ENCODE measurements around the gene ARHGEF11.
A peak's percentile ranks its signal among the peaks of the same experiment; 100 is the strongest.

The ARHGEF11 gene

DNA sequence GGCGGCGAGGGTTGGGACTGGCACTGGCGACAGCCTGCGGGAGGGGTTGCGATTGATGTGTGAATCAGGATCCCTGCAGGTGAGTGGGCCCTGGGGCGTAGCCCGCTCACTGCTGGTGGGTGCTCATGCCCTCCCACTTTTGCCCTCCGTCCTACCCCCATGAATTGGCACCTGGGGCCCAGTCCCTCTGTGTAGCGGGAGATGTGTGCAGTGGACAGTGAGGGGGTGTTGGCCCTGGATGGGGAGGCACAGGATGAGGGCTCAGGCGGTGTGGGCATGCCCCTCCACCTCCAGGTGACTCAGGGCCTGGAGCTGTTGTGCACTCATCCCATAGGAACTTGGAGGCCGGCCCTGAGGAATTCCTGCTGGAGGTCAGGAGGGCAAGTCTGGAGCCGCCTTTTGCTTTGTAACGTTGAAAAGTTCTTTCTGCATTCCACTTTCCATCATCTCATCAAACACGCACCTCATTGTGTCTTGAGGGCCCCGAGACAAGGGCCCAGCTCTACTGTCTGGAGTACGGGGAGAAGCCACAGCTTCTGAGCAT, 149.0 kb downstream of the ARHGEF11 start:
- Histone ChIP-seq H3K9me3 (ENCODE audit: insufficient read depth, low read depth, low read length) (no peaks in the 10 kb centered on the region), H3K4me1 (ENCODE audit: insufficient read depth, low read length) (peaks cover 8% of the 10 kb centered on the region; the same call in 1 of the 2 replicates), H3K27me3 (ENCODE audit: insufficient read depth, low read length) (peaks cover 58% of the 10 kb centered on the region), H3K4me3 (ENCODE audit: low read length) (no peak overlapping the region), H3K9ac (ENCODE audit: low read depth, low read length) (no peak overlapping the region), H3K36me3 (ENCODE audit: insufficient read depth, low read depth, low read length) (no peaks in the 10 kb centered on the region), H3K27ac (ENCODE audit: low read length) (no peak overlapping the region)

GRCh38 chr1:156895927-156896326, 149.6 kb downstream of the ARHGEF11 start:
- Histone ChIP-seq H3K9me3 (ENCODE audit: insufficient read depth, low read depth, low read length) (no peaks in the 10 kb centered on the region), H3K4me1 (ENCODE audit: insufficient read depth, low read length) (peaks cover 8% of the 10 kb centered on the region; the same call in 1 of the 2 replicates), H3K27ac (ENCODE audit: low read length) (no peak overlapping the region), H3K4me3 (ENCODE audit: low read length) (no peak overlapping the region), H3K27me3 (ENCODE audit: insufficient read depth, low read length) (peaks cover 64% of the 10 kb centered on the region), H3K36me3 (ENCODE audit: insufficient read depth, low read depth, low read length) (no peaks in the 10 kb centered on the region), H3K9ac (ENCODE audit: low read depth, low read length) (no peak overlapping the region)

GRCh38 chr1:156895455-156895812, 150.1 kb downstream of the ARHGEF11 start:
- H3K4me1 ChIP-seq (ENCODE audit: insufficient read depth, low read length): peaks cover 8% of the 10 kb centered on the region; the same call in 1 of the 2 replicates
- H3K9ac ChIP-seq (ENCODE audit: low read depth, low read length): no peak overlapping the region
- H3K27me3 ChIP-seq (ENCODE audit: insufficient read depth, low read length): peaks cover 69% of the 10 kb centered on the region
- H3K9me3 ChIP-seq (ENCODE audit: insufficient read depth, low read depth, low read length): no peaks in the 10 kb centered on the region
- H3K27ac ChIP-seq (ENCODE audit: low read length): no peak overlapping the region
- H3K36me3 ChIP-seq (ENCODE audit: insufficient read depth, low read depth, low read length): no peaks in the 10 kb centered on the region
- H3K4me3 ChIP-seq (ENCODE audit: low read length): no peak overlapping the region

DNA sequence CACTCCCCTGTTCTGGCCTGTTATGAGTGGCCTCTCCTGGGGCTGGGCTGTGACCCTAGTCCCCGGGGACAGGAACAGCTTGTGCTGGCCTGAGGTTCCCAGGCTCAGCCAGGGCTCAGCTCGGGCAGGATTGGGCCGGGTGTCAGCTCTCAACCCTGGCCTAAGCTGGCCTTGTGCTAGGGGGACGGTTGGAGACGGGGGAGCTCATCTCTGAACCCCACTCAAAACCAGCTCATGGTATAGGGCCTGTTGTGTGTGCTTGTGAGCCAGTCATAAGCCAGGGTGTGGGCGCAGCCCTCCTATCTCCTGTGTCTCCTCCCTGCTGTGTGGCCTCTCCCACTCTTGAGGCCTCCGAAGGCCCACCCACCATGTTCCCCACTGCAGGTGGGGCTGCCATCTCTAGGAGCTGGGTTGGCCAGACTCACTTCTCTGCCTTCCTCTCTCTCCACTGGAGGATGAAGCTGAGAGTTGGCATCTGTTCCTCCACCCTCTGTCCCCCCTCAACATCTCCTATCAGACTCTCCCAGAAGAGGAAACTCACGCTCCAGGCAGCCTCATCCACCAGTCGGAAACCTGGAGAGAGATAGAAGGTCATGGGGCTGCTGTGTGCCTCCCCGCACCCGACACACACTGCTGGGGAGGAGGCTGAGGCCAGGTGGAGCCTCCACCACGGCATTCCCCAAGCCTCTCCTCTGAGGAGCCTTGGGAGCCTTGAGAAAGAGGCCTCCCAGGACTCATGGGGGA, 150.7 kb downstream of the ARHGEF11 start:
- Histone ChIP-seq H3K9me3 (ENCODE audit: insufficient read depth, low read depth, low read length) (no peaks in the 10 kb centered on the region), H3K36me3 (ENCODE audit: insufficient read depth, low read depth, low read length) (no peaks in the 10 kb centered on the region), H3K4me3 (ENCODE audit: low read length) (no peak overlapping the region), H3K27me3 (ENCODE audit: insufficient read depth, low read length) (peaks cover 72% of the 10 kb centered on the region), H3K27ac (ENCODE audit: low read length) (no peak overlapping the region), H3K9ac (ENCODE audit: low read depth, low read length) (no peak overlapping the region), H3K4me1 (ENCODE audit: insufficient read depth, low read length) (peaks cover 8% of the 10 kb centered on the region; the same call in 1 of the 2 replicates)

DNA sequence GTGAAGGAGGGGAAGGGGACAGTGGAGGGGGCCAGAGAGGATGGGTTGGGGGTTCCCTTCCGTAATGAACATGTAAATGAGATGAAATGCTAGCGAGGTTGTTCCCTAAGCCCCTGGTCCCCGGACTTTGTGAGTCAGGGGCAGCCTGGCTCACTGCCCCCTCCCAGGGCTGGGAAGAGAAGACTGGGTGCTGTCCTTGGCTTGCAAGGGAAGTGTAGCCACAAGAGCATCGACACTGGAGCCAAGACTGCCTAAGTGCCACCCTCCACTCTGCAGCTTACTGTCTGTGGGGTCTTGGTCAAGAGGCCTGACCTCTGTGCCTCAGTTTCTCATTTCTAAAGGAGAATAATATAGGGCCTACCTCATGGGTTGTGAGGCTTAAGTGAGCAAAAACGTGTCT, 151.5 kb downstream of the ARHGEF11 start:
- H3K4me1 ChIP-seq (ENCODE audit: insufficient read depth, low read length): peaks cover 8% of the 10 kb centered on the region; the same call in 1 of the 2 replicates
- no peak overlapping the region for H3K27ac ChIP-seq (ENCODE audit: low read length)
- no peaks in the 10 kb centered on the region for H3K9me3 ChIP-seq (ENCODE audit: insufficient read depth, low read depth, low read length)
- peaks cover 71% of the 10 kb centered on the region for H3K27me3 ChIP-seq (ENCODE audit: insufficient read depth, low read length)
- H3K4me3 ChIP-seq (ENCODE audit: low read length): peak overlapping the region; percentile 49; the same call in 1 of the 2 replicates
- H3K36me3 ChIP-seq (ENCODE audit: insufficient read depth, low read depth, low read length): no peaks in the 10 kb centered on the region
- no peak overlapping the region for H3K9ac ChIP-seq (ENCODE audit: low read depth, low read length)

DNA sequence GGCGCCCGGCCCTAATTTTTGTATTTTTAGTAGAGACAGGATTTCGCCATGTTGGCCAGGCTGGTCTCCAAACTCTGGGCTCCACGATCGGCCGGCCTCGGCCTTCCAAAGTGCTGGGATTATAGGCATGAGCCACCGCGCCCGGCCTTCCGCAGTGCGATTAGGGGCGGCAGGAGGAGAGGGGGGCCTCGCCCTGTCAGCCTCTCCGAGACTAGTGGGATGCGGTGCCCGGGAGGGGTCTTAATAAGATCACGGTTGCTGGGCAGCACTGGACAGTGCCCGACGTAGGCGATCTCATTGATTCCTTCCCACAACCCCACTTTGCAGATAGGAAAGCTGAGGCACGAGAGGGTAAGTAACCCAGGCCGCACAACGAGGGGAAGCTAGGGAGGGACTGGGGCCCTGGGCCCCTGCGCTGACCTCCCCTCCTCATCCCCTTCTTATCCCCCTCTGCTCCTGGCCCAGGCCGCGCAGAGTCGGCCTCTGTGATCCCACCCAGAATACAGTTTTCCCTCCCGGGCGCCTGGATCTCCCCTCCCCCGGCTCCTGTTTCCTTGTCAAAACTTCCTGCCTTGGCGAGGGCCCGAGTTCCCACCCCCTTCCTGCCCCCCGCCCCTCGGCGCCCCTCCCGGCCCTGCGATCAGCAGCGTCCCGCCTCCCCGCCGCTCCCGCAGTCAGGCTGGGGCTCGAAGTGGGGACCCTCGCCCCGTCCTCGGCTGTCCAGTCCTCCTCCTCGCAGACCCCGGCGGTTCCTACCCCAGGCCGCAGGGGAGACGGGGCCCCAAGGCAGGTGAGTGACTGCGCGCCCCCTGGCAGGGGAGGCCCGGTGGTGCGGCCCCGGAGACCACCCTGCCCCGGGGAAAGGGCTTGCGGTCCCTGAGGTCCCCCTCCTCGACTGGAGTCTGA, 152.2 kb downstream of the ARHGEF11 start, which contains the start of gene PEAR1:
PEAR1 (plus strand) TSS at position 671 of the 906 bp plus-strand sequence. CDS start 10,209 bp downstream, outside the sequence.
- H3K36me3 ChIP-seq (ENCODE audit: insufficient read depth, low read depth, low read length): no peaks in the 10 kb centered on the region
- peaks cover 5% of the 10 kb centered on the region; the same call in 1 of the 2 replicates for H3K4me1 ChIP-seq (ENCODE audit: insufficient read depth, low read length)
- peaks cover 71% of the 10 kb centered on the region for H3K27me3 ChIP-seq (ENCODE audit: insufficient read depth, low read length)
- H3K4me3 ChIP-seq (ENCODE audit: low read length): peak within 1 kb of the TSS; percentile 63; the same call in 1 of the 2 replicates
- no peaks in the 10 kb centered on the region for H3K9me3 ChIP-seq (ENCODE audit: insufficient read depth, low read depth, low read length)
- H3K9ac ChIP-seq (ENCODE audit: low read depth, low read length): no peak within 1 kb of the TSS
- no peak within 1 kb of the TSS for H3K27ac ChIP-seq (ENCODE audit: low read length)

- H3K4me3 ChIP-seq (ENCODE audit: low read length): peak overlapping the region; percentile 63
- H3K9me3 ChIP-seq (ENCODE audit: insufficient read depth, low read depth, low read length): no peaks in the 10 kb centered on the region
- H3K27ac ChIP-seq (ENCODE audit: low read length): no peak overlapping the region
- H3K36me3 ChIP-seq (ENCODE audit: insufficient read depth, low read depth, low read length): no peaks in the 10 kb centered on the region
- H3K27me3 ChIP-seq (ENCODE audit: insufficient read depth, low read length): peaks cover 77% of the 10 kb centered on the region
- no peak overlapping the region for H3K9ac ChIP-seq (ENCODE audit: low read depth, low read length)
- H3K4me1 ChIP-seq (ENCODE audit: insufficient read depth, low read length): peaks cover 5% of the 10 kb centered on the region
Measured at GRCh38 chr1:156892190-156893047, 153.1 kb downstream of the ARHGEF11 start.

- no peak overlapping the region for H3K4me3 ChIP-seq (ENCODE audit: low read length)
- peaks cover 85% of the 10 kb centered on the region for H3K27me3 ChIP-seq (ENCODE audit: insufficient read depth, low read length)
- no peak overlapping the region for H3K9ac ChIP-seq (ENCODE audit: low read depth, low read length)
Measured at GRCh38 chr1:156889802-156890580, 155.6 kb downstream of the ARHGEF11 start.

DNA sequence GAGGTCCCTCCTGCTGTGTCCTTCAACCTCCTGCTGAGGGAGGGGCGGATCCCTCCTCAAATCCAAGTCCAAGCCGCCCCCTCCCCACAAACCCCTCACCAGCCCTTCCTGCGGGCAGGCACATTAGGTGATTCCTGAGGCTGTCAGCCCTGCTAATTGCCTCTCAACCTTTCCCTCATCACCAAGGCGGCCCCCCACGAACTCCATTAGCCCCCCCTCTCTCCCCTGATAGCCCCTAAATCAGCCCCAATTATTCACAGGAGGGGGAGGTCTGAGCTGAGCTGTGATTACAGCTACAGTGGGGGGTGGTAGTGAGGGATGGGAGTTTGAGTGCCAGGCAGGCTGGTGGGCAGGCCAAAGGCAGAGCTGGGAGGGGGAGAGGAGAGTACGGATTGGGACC, 157.8 kb downstream of the ARHGEF11 start:
- H3K27me3 ChIP-seq (ENCODE audit: insufficient read depth, low read length): peaks cover 81% of the 10 kb centered on the region
- no peaks in the 10 kb centered on the region for H3K36me3 ChIP-seq (ENCODE audit: insufficient read depth, low read depth, low read length)
- no peak overlapping the region for H3K27ac ChIP-seq (ENCODE audit: low read length)
- no peak overlapping the region for H3K4me3 ChIP-seq (ENCODE audit: low read length)
- no peak overlapping the region for H3K9ac ChIP-seq (ENCODE audit: low read depth, low read length)
- H3K9me3 ChIP-seq (ENCODE audit: insufficient read depth, low read depth, low read length): no peaks in the 10 kb centered on the region
- peaks cover 9% of the 10 kb centered on the region; the same call in 1 of the 2 replicates for H3K4me1 ChIP-seq (ENCODE audit: insufficient read depth, low read length)

More at GRCh38 chr1:156889802-156890580, 155.6 kb downstream of the ARHGEF11 start:
- no peaks in the 10 kb centered on the region for H3K9me3 ChIP-seq (ENCODE audit: insufficient read depth, low read depth, low read length)
- H3K4me1 ChIP-seq (ENCODE audit: insufficient read depth, low read length): peaks cover 4% of the 10 kb centered on the region; the same call in 1 of the 2 replicates
- no peak overlapping the region for H3K27ac ChIP-seq (ENCODE audit: low read length)
- no peaks in the 10 kb centered on the region for H3K36me3 ChIP-seq (ENCODE audit: insufficient read depth, low read depth, low read length)

- Histone ChIP-seq H3K27me3 (ENCODE audit: insufficient read depth, low read length) (peaks cover 77% of the 10 kb centered on the region), H3K36me3 (ENCODE audit: insufficient read depth, low read depth, low read length) (no peaks in the 10 kb centered on the region), H3K9ac (ENCODE audit: low read depth, low read length) (no peak overlapping the region), H3K4me3 (ENCODE audit: low read length) (peak overlapping the region; percentile 48), H3K4me1 (ENCODE audit: insufficient read depth, low read length) (peaks cover 9% of the 10 kb centered on the region; the same call in 1 of the 2 replicates), H3K9me3 (ENCODE audit: insufficient read depth, low read depth, low read length) (no peaks in the 10 kb centered on the region), H3K27ac (ENCODE audit: low read length) (no peak overlapping the region)
Measured at GRCh38 chr1:156887317-156887716, 158.2 kb downstream of the ARHGEF11 start.

Measured in iPS-20b (cell line).